GF-D8 (cell line): Measurements from ENCODE around the gene BFAR.
A peak's percentile ranks its signal among the peaks of the same experiment; 100 is the strongest.
"Not testable (repeated sequence)": the region's sequence is repeated elsewhere in the genome, so short reads cannot be mapped to it uniquely, and the experiment has no call there.

ENCODE experiments used
- DNase-seq: peaks from one replicate; lab custom pipeline; 2025; lab: John Stamatoyannopoulos, UW

Gene BFAR

GRCh38 chr16:14632693-14633569 lies at the start of gene BFAR:
TSS of gene BFAR (plus strand) at chr16:14632951. CDS start at chr16:14644347, 11,396 bp downstream.
- peak; percentile 93 for DNase-seq

GRCh38 chr16:14585287-14585686 lies 47.5 kb upstream of the BFAR start:
- DNase-seq, result no peak

- DNase-seq, result no peak
Observed at GRCh38 chr16:14586637-14587305, 46.0 kb upstream of the BFAR start.

GRCh38 chr16:14600164-14600563 lies 32.6 kb upstream of the BFAR start:
- DNase-seq, result no peak

GRCh38 chr16:14602443-14602963 lies 30.2 kb upstream of the BFAR start:
- no peak for DNase-seq

- no peak for DNase-seq
Observed at GRCh38 chr16:14606102-14606501, 26.6 kb upstream of the BFAR start.

GRCh38 chr16:14608111-14608566 lies 24.6 kb upstream of the BFAR start:
- DNase-seq, result no peak

- DNase-seq, result no peak
Observed at GRCh38 chr16:14608604-14609003, 24.1 kb upstream of the BFAR start.

- DNase-seq, result no peak
Observed at GRCh38 chr16:14609716-14610115, 23.0 kb upstream of the BFAR start.

GRCh38 chr16:14611660-14612059 lies 21.1 kb upstream of the BFAR start:
- no peak for DNase-seq

GRCh38 chr16:14613991-14614390 lies 18.8 kb upstream of the BFAR start:
- DNase-seq, result no peak

- no peak for DNase-seq
Observed at GRCh38 chr16:14616280-14616679, 16.5 kb upstream of the BFAR start.

- DNase-seq, result no peak
Observed at GRCh38 chr16:14618566-14618965, 14.2 kb upstream of the BFAR start.

GRCh38 chr16:14627078-14627477 lies 5.7 kb upstream of the BFAR start:
- DNase-seq, result no peak

- no peak for DNase-seq
Observed at GRCh38 chr16:14628806-14629611, 3.7 kb upstream of the BFAR start.

GRCh38 chr16:14629612-14629918 lies 3.2 kb upstream of the BFAR start:
- no peak for DNase-seq

GRCh38 chr16:14629919-14630619 lies 2.7 kb upstream of the BFAR start, which contains the start of gene PARN:
TSS of gene PARN (minus strand) at chr16:14630260. CDS start at chr16:14630125, 135 bp downstream.
- DNase-seq, result peak; percentile 93

- DNase-seq, result not testable (repeated sequence)
Observed at GRCh38 chr16:14630620-14631330, 2.0 kb upstream of the BFAR start.

- no peak for DNase-seq
Observed at GRCh38 chr16:14634389-14634725, 1.6 kb downstream of the BFAR start.

- DNase-seq, result no peak
Observed at GRCh38 chr16:14635395-14636165, 2.8 kb downstream of the BFAR start.
